DMS 273 (cell line): Measurements from ENCODE around the gene PLXDC1.
"Not testable (repeated sequence)": the region's sequence is repeated elsewhere in the genome, so short reads cannot be mapped to it uniquely, and the experiment has no call there.

Experiments used
- DNase-seq: peaks from one replicate; lab custom pipeline; 2025; ENCODE audit not compliant: unreplicated experiment; lab: John Stamatoyannopoulos, UW

Gene PLXDC1

GRCh38 chr17:39130205-39130604, 21.2 kb downstream of the PLXDC1 start:
- no peak for DNase-seq

GRCh38 chr17:39129544-39129943, 21.9 kb downstream of the PLXDC1 start:
- DNase-seq, result not testable (repeated sequence)

- no peak for DNase-seq
These were observed 25.0 kb downstream of the PLXDC1 start for GRCh38 chr17:39126436-39126835.

- no peak for DNase-seq
These were observed 26.1 kb downstream of the PLXDC1 start for GRCh38 chr17:39125143-39125875.

- no peak for DNase-seq
These were observed 27.8 kb downstream of the PLXDC1 start for GRCh38 chr17:39123627-39124026.

GRCh38 chr17:39122991-39123390, 28.4 kb downstream of the PLXDC1 start:
- no peak for DNase-seq

- DNase-seq, result not testable (repeated sequence)
These were observed 29.5 kb downstream of the PLXDC1 start for GRCh38 chr17:39121919-39122318.

- no peak for DNase-seq
These were observed 32.6 kb downstream of the PLXDC1 start for GRCh38 chr17:39118674-39119419.

- no peak for DNase-seq
These were observed 35.2 kb downstream of the PLXDC1 start for GRCh38 chr17:39116224-39116623.

GRCh38 chr17:39115135-39115534, 36.3 kb downstream of the PLXDC1 start:
- no peak for DNase-seq

- DNase-seq, result no peak
These were observed 36.7 kb downstream of the PLXDC1 start for GRCh38 chr17:39114723-39115122.

- DNase-seq, result no peak
These were observed 37.6 kb downstream of the PLXDC1 start for GRCh38 chr17:39113871-39114270.

- no peak for DNase-seq
These were observed 40.9 kb downstream of the PLXDC1 start for GRCh38 chr17:39110435-39111136.

GRCh38 chr17:39108461-39109375, 42.7 kb downstream of the PLXDC1 start:
- DNase-seq, result no peak

GRCh38 chr17:39107973-39108372, 43.5 kb downstream of the PLXDC1 start:
- DNase-seq, result no peak

- DNase-seq, result no peak
These were observed 44.3 kb downstream of the PLXDC1 start for GRCh38 chr17:39107155-39107554.

GRCh38 chr17:39105705-39106104, 45.7 kb downstream of the PLXDC1 start:
- DNase-seq, result no peak

GRCh38 chr17:39104657-39105056, 46.8 kb downstream of the PLXDC1 start:
- no peak for DNase-seq

- DNase-seq, result no peak
These were observed 47.4 kb downstream of the PLXDC1 start for GRCh38 chr17:39104046-39104445.

- DNase-seq, result no peak
These were observed 50.3 kb downstream of the PLXDC1 start for GRCh38 chr17:39101091-39101490.

GRCh38 chr17:39100530-39100929, 50.9 kb downstream of the PLXDC1 start:
- DNase-seq, result no peak
